ENCODE measurements around the gene IL31RA.

IL31RA gene

GRCh38 chr5:55959208-55959607, 108.1 kb downstream of the IL31RA start:
- H3K36me3 ChIP-seq = peaks cover 66 to 90% (median 88%) of the 10 kb centered on the region in 3 donors
- intact Hi-C loops (cut with DNase I; ENCODE audit: low total_unique reads) = no loop called here

GRCh38 chr5:55960779-55961178, 109.6 kb downstream of the IL31RA start:
- Histone ChIP-seq H3K27me3 (no peaks in the 10 kb centered on the region), H3K9me3 (no peaks in the 10 kb centered on the region), H3K27ac (no peak overlapping the region), H3K36me3 (peaks cover 51 to 74% (median 73%) of the 10 kb centered on the region in 3 donors), H3K4me3 (no peak overlapping the region), H3K4me1 (no peaks in the 10 kb centered on the region)
- TF ChIP-seq CTCF (IDR thresholded peaks at IDR 0.05) = no peak
- DNase-seq = no peak
- intact Hi-C loops (cut with DNase I; ENCODE audit: low total_unique reads) = no loop called here

More at GRCh38 chr5:55959208-55959607, 108.1 kb downstream of the IL31RA start:
- no peak overlapping the region for H3K4me3 ChIP-seq
- no peak for DNase-seq
- H3K4me1 ChIP-seq = no peaks in the 10 kb centered on the region
- no peak overlapping the region for H3K27ac ChIP-seq
- H3K27me3 ChIP-seq = no peaks in the 10 kb centered on the region
- no peak for TF ChIP-seq CTCF (IDR thresholded peaks at IDR 0.05)
- no peaks in the 10 kb centered on the region for H3K9me3 ChIP-seq

- TF ChIP-seq CTCF (IDR thresholded peaks at IDR 0.05) = no peak
- intact Hi-C loops (cut with DNase I; ENCODE audit: low total_unique reads) = no loop called here
- DNase-seq = no peak
- Histone ChIP-seq H3K4me1 (peaks cover 0 to 5% (median 0%) of the 10 kb centered on the region in 4 donors), H3K9me3 (no peaks in the 10 kb centered on the region), H3K27ac (no peak overlapping the region), H3K36me3 (peaks cover 21 to 39% (median 38%) of the 10 kb centered on the region in 3 donors), H3K27me3 (no peaks in the 10 kb centered on the region), H3K4me3 (no peak overlapping the region)
These were observed 114.4 kb downstream of the IL31RA start for GRCh38 chr5:55965525-55965924.

DNA sequence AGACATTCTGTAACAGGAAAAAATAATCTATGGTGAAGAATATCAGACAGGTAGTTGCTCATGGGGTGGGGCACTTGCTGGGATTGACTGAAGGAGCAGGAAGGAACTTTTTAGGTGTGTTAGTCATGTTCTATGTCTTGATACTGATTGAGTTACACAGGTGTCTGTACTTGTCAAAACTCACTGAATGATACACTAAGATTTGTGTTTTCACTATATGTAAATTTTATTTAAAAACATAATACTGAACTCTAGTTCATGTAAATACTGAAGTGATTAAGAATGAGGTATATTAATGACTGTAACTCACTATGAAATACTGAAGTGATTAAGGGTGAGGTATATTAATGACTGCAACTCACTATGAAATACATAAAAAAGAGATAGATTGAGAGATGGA, 115.1 kb downstream of the IL31RA start:
- intact Hi-C loops (cut with DNase I; ENCODE audit: low total_unique reads) = no loop called here
- no peak overlapping the region for H3K4me3 ChIP-seq
- no peak for DNase-seq
- TF ChIP-seq CTCF (IDR thresholded peaks at IDR 0.05) = no peak
- H3K36me3 ChIP-seq = peaks cover 18 to 31% (median 30%) of the 10 kb centered on the region in 3 donors
- no peaks in the 10 kb centered on the region for H3K27me3 ChIP-seq
- H3K27ac ChIP-seq = no peak overlapping the region
- H3K9me3 ChIP-seq = no peaks in the 10 kb centered on the region
- peaks cover 0 to 9% (median 0%) of the 10 kb centered on the region in 4 donors for H3K4me1 ChIP-seq

DNA sequence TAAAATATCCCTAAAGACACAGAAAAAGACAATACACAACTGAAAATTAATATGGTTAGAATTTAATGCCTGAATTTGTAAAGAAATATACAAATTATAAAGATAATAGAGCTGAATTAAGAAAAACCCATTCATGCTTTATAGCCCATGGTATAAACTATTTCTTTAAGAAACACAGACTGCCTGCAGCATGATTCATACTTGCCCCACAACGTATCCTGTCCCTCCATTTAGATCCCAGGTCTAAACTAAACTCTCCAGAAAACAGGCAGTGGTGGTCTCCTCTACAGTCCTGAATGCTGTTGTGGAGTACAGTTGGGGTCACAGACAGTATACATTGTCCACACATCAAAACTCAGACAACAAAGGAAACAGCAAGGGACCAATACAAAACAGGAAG, 118.8 kb downstream of the IL31RA start:
- intact Hi-C loops (cut with DNase I; ENCODE audit: low total_unique reads) = loop anchor here (10.0 kb wide), 1 partner anchor 235 kb away; no protein-coding TSS in a partner anchor
- Histone ChIP-seq H3K4me3 (no peak overlapping the region), H3K9me3 (no peaks in the 10 kb centered on the region), H3K36me3 (peaks cover under 1 to 41% (median 30%) of the 10 kb centered on the region in 3 donors), H3K4me1 (peaks cover 0 to 9% (median 0%) of the 10 kb centered on the region in 4 donors), H3K27ac (no peak overlapping the region), H3K27me3 (no peaks in the 10 kb centered on the region)
- DNase-seq = no peak
- TF ChIP-seq CTCF (IDR thresholded peaks at IDR 0.05) = no peak
